Mesothelial cell of epicardium (in vitro differentiated cells): ENCODE data around the gene CNGB1. TPM values are rescaled to one million over a fixed set of nuclear protein-coding genes. Genes with fewer than 3 reads are reported as not detected.
"Not testable (repeated sequence)": the region's sequence is repeated elsewhere in the genome, so short reads cannot be mapped to it uniquely, and the experiment has no call there.

Experiments used
- DNase-seq, 2 experiments: peaks; one replicate each; pipeline ENCODE4 v3.0.0; 2021; ENCODE audit warnings: low spot score in 2 of 2; ENCODE audit not compliant: unreplicated experiment in 2 of 2
- H3K27ac Mint-ChIP-seq: 2 replicates; pipeline ENCODE4 v1.8.0; 2021; ENCODE audit warnings: mixed read lengths
- H3K27me3 Mint-ChIP-seq: 2 replicates; pipeline ENCODE4 v1.8.0; 2021; ENCODE audit warnings: low read depth, mixed read lengths
- H3K36me3 Mint-ChIP-seq: 2 replicates; pipeline ENCODE4 v1.8.0; 2021; ENCODE audit warnings: mixed read lengths
- H3K4me1 Mint-ChIP-seq: 2 replicates; pipeline ENCODE4 v1.8.0; 2021; ENCODE audit warnings: mixed read lengths
- H3K4me3 Mint-ChIP-seq: 2 replicates; pipeline ENCODE4 v1.8.0; 2021; ENCODE audit warnings: mild to moderate bottlenecking, moderate library complexity, mixed read lengths
- H3K9me3 Mint-ChIP-seq: 2 replicates; pipeline ENCODE4 v1.8.0; 2021; ENCODE audit warnings: mixed read lengths
- CTCF ChIP-seq: fragments of 200-600 bp; sonication (generic); IDR thresholded peaks from one replicate; pipeline ENCODE4 v1.5.0; 2021; ENCODE audit warnings: antibody characterized with exemption; ENCODE audit not compliant: unreplicated experiment
- total RNA-seq: library from RNA; stranded (reverse); gene quantifications from 3 replicates; pipeline ENCODE4 v1.2.1, GENCODE V29; 2021

CNGB1 gene
- total RNA-seq, 1 donor from 2014 or later, result 0.07 TPM

- H3K4me3 Mint-ChIP-seq, result no peak overlapping the region
- H3K27me3 Mint-ChIP-seq, result no peaks in the 10 kb centered on the region
- peaks cover 15% of the 10 kb centered on the region for H3K36me3 Mint-ChIP-seq
- no peaks in the 10 kb centered on the region for H3K4me1 Mint-ChIP-seq
- TF ChIP-seq CTCF, result no peak
- DNase-seq, result no peak
- H3K27ac Mint-ChIP-seq, result no peak overlapping the region
- no peaks in the 10 kb centered on the region for H3K9me3 Mint-ChIP-seq
Measured at GRCh38 chr16:58012481-58012880, 41.6 kb upstream of the CNGB1 start.

GRCh38 chr16:58011652-58012051 is 40.7 kb upstream of the CNGB1 start:
- DNase-seq, result no peak
- Mint-ChIP-seq H3K27me3 (no peaks in the 10 kb centered on the region), H3K4me3 (no peak overlapping the region), H3K4me1 (no peaks in the 10 kb centered on the region), H3K36me3 (peaks cover 20% of the 10 kb centered on the region), H3K27ac (no peak overlapping the region), H3K9me3 (peaks cover 6% of the 10 kb centered on the region)
- no peak for TF ChIP-seq CTCF

GRCh38 chr16:58010886-58011285 is 40.0 kb upstream of the CNGB1 start:
- DNase-seq, result no peak
- H3K27me3 Mint-ChIP-seq, result no peaks in the 10 kb centered on the region
- no peak overlapping the region for H3K4me3 Mint-ChIP-seq
- no peak overlapping the region for H3K27ac Mint-ChIP-seq
- H3K36me3 Mint-ChIP-seq, result peaks cover 25% of the 10 kb centered on the region
- peaks cover 7% of the 10 kb centered on the region for H3K9me3 Mint-ChIP-seq
- no peak for TF ChIP-seq CTCF
- H3K4me1 Mint-ChIP-seq, result no peaks in the 10 kb centered on the region

GRCh38 chr16:58009856-58010416 is 39.0 kb upstream of the CNGB1 start:
- Mint-ChIP-seq H3K36me3 (peaks cover 27% of the 10 kb centered on the region), H3K4me3 (no peak overlapping the region), H3K4me1 (no peaks in the 10 kb centered on the region), H3K9me3 (peaks cover 7% of the 10 kb centered on the region), H3K27ac (no peak overlapping the region), H3K27me3 (no peaks in the 10 kb centered on the region)
- DNase-seq, result no peak
- TF ChIP-seq CTCF, result no peak

- not testable (repeated sequence) for H3K27ac Mint-ChIP-seq, H3K27me3 Mint-ChIP-seq, H3K9me3 Mint-ChIP-seq, DNase-seq, H3K4me3 Mint-ChIP-seq
- H3K4me1 Mint-ChIP-seq, result peaks cover 10% of the 10 kb centered on the region
- H3K36me3 Mint-ChIP-seq, result peaks cover 22% of the 10 kb centered on the region
Measured at GRCh38 chr16:58004736-58005135, 33.8 kb upstream of the CNGB1 start.

- Mint-ChIP-seq H3K9me3 (peaks cover 7% of the 10 kb centered on the region), H3K27me3 (no peaks in the 10 kb centered on the region), H3K27ac (no peak overlapping the region), H3K4me1 (peaks cover 21% of the 10 kb centered on the region), H3K36me3 (peaks cover 16% of the 10 kb centered on the region), H3K4me3 (no peak overlapping the region)
- no peak for TF ChIP-seq CTCF
- no peak for DNase-seq
Measured at GRCh38 chr16:58002936-58003335, 32.0 kb upstream of the CNGB1 start.
